HFFc6 (cell line): Measurements from ENCODE around the gene FHL2. TPM values are rescaled to one million over a fixed set of nuclear protein-coding genes. Genes with fewer than 3 reads are reported as not detected.
A peak's percentile ranks its signal among the peaks of the same experiment; 100 is the strongest.

Experiments used
- DNase-seq: peaks from one replicate; pipeline ENCODE4 v3.0.0-alpha.2; 2018
- H3K27ac Mint-ChIP-seq: 2 replicates; pipeline ENCODE4 v1.8.0; 2020; ENCODE audit warnings: mild to moderate bottlenecking, mixed read lengths
- H3K27me3 Mint-ChIP-seq: 2 replicates; pipeline ENCODE4 v1.8.0; 2021; ENCODE audit warnings: mild to moderate bottlenecking, moderate library complexity, mixed read lengths; ENCODE audit not compliant: insufficient read depth
- H3K36me3 Mint-ChIP-seq: 2 replicates; pipeline ENCODE4 v1.8.0; 2021; ENCODE audit warnings: low read depth, mixed read lengths
- H3K4me1 Mint-ChIP-seq: 2 replicates; pipeline ENCODE4 v1.8.0; 2020; ENCODE audit warnings: low read depth, mixed read lengths
- H3K4me3 Mint-ChIP-seq: 2 replicates; pipeline ENCODE4 v1.8.0; 2020; ENCODE audit warnings: mild to moderate bottlenecking, moderate library complexity, mixed read lengths
- H3K9me3 Mint-ChIP-seq: 2 replicates; pipeline ENCODE4 v1.8.0; 2020; ENCODE audit warnings: mild to moderate bottlenecking, mixed read lengths
- CTCF ChIP-seq: fragments of 200-600 bp; sonication (generic); IDR thresholded peaks from 2 replicates; pipeline ENCODE4 v1.5.0; 2021; ENCODE audit warnings: antibody characterized with exemption, mild to moderate bottlenecking
- total RNA-seq, 6 experiments: library from RNA; stranded (reverse); fragmentation: NEBNext Ultra II Directional; extraction: Animal tissue kit (Norgen Biotek cat#: 25700); gene quantifications; 2 replicates in 1 of 6; 3 replicates in 5 of 6; pipeline ENCODE4 v1.2.3, GENCODE V29; 2021

The FHL2 gene
- total RNA-seq, 6 experiments from 2014 or later = 211 to 281 (median 243) TPM

- Mint-ChIP-seq H3K27me3 (peaks cover 2% of the 10 kb centered on the region), H3K27ac (peak overlapping the region; percentile 75), H3K36me3 (peaks cover 86% of the 10 kb centered on the region), H3K4me3 (no peak overlapping the region), H3K9me3 (no peaks in the 10 kb centered on the region), H3K4me1 (peaks cover 94% of the 10 kb centered on the region)
- TF ChIP-seq CTCF = no peak
- DNase-seq = no peak
Measured at GRCh38 chr2:105373344-105373781, 25.5 kb downstream of the FHL2 start.

- Mint-ChIP-seq H3K27ac (peak overlapping the region; percentile 56), H3K36me3 (peaks cover 97% of the 10 kb centered on the region), H3K27me3 (peaks cover 2% of the 10 kb centered on the region), H3K4me3 (no peak overlapping the region), H3K4me1 (peaks cover 94% of the 10 kb centered on the region), H3K9me3 (no peaks in the 10 kb centered on the region)
- no peak for DNase-seq
- no peak for TF ChIP-seq CTCF
Measured at GRCh38 chr2:105371810-105372209, 27.0 kb downstream of the FHL2 start.

DNA sequence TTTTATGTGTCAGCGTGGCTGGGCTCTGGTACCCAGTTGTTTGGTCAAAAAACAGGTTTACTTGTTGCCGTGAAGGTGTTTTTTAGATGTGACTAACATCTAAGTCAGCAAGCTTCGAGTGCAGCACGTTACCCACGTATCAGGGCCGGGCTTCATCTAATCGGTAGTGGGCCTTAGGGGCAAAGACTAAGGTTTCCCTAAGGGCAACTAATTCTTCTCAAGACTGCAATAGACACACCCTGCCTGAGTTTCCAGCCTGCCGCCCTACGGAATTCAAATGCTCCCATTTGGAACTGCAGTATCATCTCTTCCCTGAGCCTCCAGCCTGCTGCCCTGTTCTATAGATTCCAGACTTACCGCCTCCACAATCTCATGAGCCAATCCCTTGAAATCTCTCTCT lies 27.7 kb downstream of the FHL2 start:
- no peak overlapping the region for H3K4me3 Mint-ChIP-seq
- peaks cover 2% of the 10 kb centered on the region for H3K27me3 Mint-ChIP-seq
- no peak for TF ChIP-seq CTCF
- peaks cover 94% of the 10 kb centered on the region for H3K36me3 Mint-ChIP-seq
- H3K4me1 Mint-ChIP-seq = peaks cover 94% of the 10 kb centered on the region
- H3K9me3 Mint-ChIP-seq = no peaks in the 10 kb centered on the region
- H3K27ac Mint-ChIP-seq = peak overlapping the region; percentile 56
- DNase-seq = no peak

DNA sequence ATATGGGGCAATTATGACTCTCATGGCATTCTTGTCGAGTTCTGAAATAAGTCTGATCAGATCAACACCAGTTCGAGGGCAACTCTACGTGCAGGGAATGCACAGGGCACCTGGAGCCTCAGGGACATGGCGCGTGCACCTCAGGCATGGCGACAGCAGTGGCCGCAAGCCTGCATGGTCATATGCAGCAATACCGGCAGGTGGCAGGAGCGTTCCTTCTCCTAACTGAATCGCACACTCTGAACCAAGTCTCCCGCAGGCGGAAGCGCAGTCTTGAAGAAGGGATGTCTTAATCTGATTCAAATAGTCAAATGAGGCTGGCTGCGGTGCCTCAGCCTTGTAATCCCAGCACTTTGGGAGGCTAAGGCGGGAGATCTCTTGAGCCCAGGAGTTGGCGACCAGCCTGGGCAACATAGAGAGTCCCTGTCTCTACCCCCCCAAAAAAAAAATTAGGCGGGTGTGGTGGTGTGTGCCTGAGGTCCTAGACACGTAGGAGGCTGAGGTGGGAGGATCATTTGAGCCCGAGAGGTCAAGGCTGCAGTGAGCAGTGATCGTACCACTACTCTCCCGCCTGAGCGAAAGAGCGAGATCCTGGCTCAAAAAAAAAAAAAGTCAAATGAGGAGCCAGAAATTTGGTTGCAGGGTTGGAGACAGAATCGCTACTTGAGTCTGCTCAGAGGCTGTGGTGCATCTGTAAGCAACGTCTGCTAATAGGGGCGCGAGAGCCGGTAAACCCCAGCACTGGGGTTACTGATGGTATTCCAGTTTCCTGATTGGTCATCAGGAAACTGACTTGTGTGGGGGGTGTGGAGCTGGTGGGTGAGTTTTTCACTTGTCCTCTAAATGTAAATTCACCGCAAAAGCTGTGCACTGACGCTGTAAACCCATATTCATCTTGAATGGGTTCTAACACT lies 28.8 kb downstream of the FHL2 start:
- TF ChIP-seq CTCF = peak; percentile 81
- H3K36me3 Mint-ChIP-seq = peaks cover 94% of the 10 kb centered on the region
- no peaks in the 10 kb centered on the region for H3K9me3 Mint-ChIP-seq
- H3K4me1 Mint-ChIP-seq = peaks cover 94% of the 10 kb centered on the region
- peak; percentile 77 for DNase-seq
- peak overlapping the region; percentile 77 for H3K27ac Mint-ChIP-seq
- no peak overlapping the region for H3K4me3 Mint-ChIP-seq
- H3K27me3 Mint-ChIP-seq = peaks cover 2% of the 10 kb centered on the region

DNA sequence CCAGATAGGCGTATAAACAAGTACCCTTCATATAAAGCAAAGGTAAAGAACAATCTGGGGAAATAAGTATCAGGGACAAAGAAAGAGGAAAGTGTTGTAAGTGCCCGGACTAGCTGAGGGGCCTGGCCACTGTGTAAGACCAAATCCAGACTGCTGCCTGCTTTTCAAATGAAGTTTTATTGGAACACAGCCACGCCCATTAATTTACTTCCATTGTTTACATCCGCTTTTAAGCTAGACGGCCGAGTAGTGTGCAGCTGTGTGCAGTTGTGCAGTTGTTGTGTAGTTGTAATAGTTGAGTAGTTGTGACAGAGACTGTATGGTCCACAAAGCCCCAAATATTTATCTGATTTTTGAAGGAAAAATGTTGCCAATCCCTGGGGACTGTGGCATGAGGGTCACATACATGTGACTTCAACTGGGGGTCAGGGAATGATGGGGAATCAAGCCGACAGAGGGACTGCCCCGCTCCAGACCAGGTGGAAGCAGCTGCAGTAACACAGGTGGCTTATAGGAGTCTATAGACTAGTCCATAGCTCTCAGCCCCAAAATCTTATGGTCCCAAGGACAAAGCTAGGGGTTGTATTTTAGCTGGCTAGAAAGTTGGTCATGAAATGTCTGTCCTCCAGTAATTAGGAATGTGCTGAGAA lies 30.0 kb downstream of the FHL2 start:
- Mint-ChIP-seq H3K4me1 (peaks cover 94% of the 10 kb centered on the region), H3K4me3 (no peak overlapping the region), H3K9me3 (no peaks in the 10 kb centered on the region), H3K27ac (peak overlapping the region; percentile 77), H3K27me3 (peaks cover 2% of the 10 kb centered on the region), H3K36me3 (peaks cover 91% of the 10 kb centered on the region)
- no peak for DNase-seq
- no peak for TF ChIP-seq CTCF
